Right lobe of liver (tissue), 6 donors: ENCODE results near the gene TBX10. TPM values are rescaled to one million over a fixed set of nuclear protein-coding genes. Genes with fewer than 3 reads are reported as not detected.

ENCODE experiments used
- ATAC-seq, 4 donors: fragments of 200-7000 bp; cut with Tn5 transposase; one replicate each; pipeline ENCODE4 v1.9.1; 2020; ENCODE audit warnings: mild to moderate bottlenecking in 4 of 4, moderate library complexity in 4 of 4
- DNase-seq, 3 donors: peaks; one replicate each; pipeline ENCODE4 v3.0.0-alpha.2; 2020
- H3K27ac ChIP-seq, 3 donors: fragments of 200-600 bp; one replicate each; pipeline ENCODE4 v1.8.0; 2022
- H3K27me3 ChIP-seq, 2 donors: fragments of 200-600 bp; one replicate each; pipeline ENCODE4 v1.8.0; 2022
- H3K36me3 ChIP-seq, 4 donors: fragments of 200-600 bp; sonication (generic) in 1 of 4; one replicate each; pipeline versions ENCODE4 v1.5.1 to v1.8.0; 2017 to 2022; ENCODE audit warnings: control low read depth in 1 of 4
- H3K4me1 ChIP-seq, 4 donors: fragments of 200-600 bp; sonication (generic) in 1 of 4; one replicate each; pipeline versions ENCODE4 v1.5.1 to v1.8.0; 2017 to 2022; ENCODE audit warnings: control low read depth in 1 of 4
- H3K4me3 ChIP-seq, 3 donors: fragments of 200-600 bp; one replicate each; pipeline ENCODE4 v1.8.0; 2022
- H3K9me3 ChIP-seq, 4 donors: fragments of 200-600 bp; sonication (generic) in 1 of 4; one replicate each; pipeline versions ENCODE4 v1.5.1 to v1.8.0; 2017 to 2022; ENCODE audit warnings: control low read depth in 1 of 4
- CTCF ChIP-seq, 4 donors: fragments of 200-600 bp in 3 of 4; fragments of 450-650 bp in 1 of 4; IDR thresholded peaks; one replicate each; pipeline versions ENCODE4 v1.5.1 to v1.8.0; 2016 to 2022; ENCODE audit warnings: antibody characterized with exemption in 4 of 4, mild to moderate bottlenecking in 2 of 4
- POLR2A ChIP-seq: fragments of 450-650 bp; IDR thresholded peaks from one replicate; pipeline ENCODE4 v1.6.1; 2017; ENCODE audit warnings: antibody characterized with exemption, mild to moderate bottlenecking
- WGBS: methylation state at CpG from one replicate; pipeline ENCODE4 v1.1.6; 2018; ENCODE audit warnings: low coverage, low lambda C conversion rate; ENCODE audit not compliant: insufficient coverage; ENCODE audit errors: missing lambda C conversion rate; 5-methylcytosine and 5-hydroxymethylcytosine counted together
- intact Hi-C, 2 donors: fragments of 100-400 bp; cut with DNase I; formaldehyde crosslinking; loops; one replicate each; pipeline versions ENCODE4 v1.11.2 to v1.14.1; 2022
- total RNA-seq, 6 experiments: library from RNA; depleted of rRNA in 2 of 6; stranded (reverse); fragments of >200 nt in 2 of 6; fragmentation: NEBNext Ultra II Directional in 3 of 6; extraction: Animal tissue kit (Norgen Biotek cat#: 25700) in 3 of 6; gene quantifications; one replicate each; pipeline versions ENCODE4 v1.1.0 to v1.2.4, GENCODE V29; 2016 to 2023
- donor health status: DM: no; HTN: yes; CAD: no.
- donor health status: DM: no; HTN: no; CAD: no.
- donor health status: DM: no; HTN: no; CAD: no.
- donor health status: DM: no; HTN: yes; CAD: no.
- donor health status: DM: no; HTN: yes; CAD: no.

TBX10 gene
- total RNA-seq, 6 experiments from 2014 or later, result 0.24 to 0.49 (median 0.34) TPM; not detected in 1

DNA sequence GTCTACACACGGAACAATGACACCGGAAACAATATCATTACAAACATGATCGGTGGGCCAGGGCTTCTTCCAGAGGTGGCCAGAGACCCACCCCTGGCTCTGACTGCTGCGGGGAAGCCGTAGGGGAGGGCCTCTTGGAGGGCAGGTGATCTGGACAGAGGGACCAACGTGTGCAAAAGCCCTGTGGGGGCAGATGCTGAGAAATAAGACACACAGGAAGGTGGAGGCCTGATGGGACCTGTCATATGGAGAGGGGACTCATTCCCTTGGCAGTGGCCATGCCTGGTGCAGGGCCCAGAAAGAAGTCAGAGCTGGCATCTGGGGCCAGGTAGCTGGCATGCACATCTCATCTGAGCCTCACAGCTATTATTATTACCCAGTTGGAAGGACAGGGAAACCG lies 33.8 kb upstream of the TBX10 start:
- Histone ChIP-seq H3K9me3 (no peaks in the 10 kb centered on the region), H3K27me3 (no peaks in the 10 kb centered on the region), H3K36me3 (no peaks in the 10 kb centered on the region), H3K27ac (no peak overlapping the region), H3K4me3 (no peak overlapping the region), H3K4me1 (no peaks in the 10 kb centered on the region)
- intact Hi-C loops, result no loop called here
- TF ChIP-seq POLR2A (no peak), CTCF (IDR thresholded peaks at IDR 0.05) (no peak)
- WGBS, result no CpG with 5 or more reads among the region's 7 CpGs
- DNase-seq (no peak), ATAC-seq (no peak)

DNA sequence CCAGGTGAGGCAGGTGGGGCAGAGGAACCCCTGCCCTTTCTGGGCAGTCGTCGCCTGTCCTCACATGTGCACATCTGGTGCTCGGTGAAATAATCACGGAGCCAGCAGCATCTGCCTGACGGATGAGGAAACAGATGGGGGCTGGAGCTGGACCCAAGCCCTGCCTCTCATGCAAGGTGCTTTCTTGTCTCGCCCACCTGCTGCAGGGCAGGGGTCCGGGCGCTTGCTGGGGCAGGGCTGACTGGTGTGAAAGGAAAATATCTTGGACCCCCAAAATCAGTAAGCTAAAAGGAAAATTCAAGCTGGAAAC lies 31.6 kb upstream of the TBX10 start:
- H3K27me3 ChIP-seq, result no peaks in the 10 kb centered on the region
- H3K4me3 ChIP-seq, result no peak overlapping the region
- 78% methylated on average over 4 of the region's 8 CpGs for WGBS
- ATAC-seq (no peak), DNase-seq (no peak)
- H3K27ac ChIP-seq, result no peak overlapping the region
- H3K4me1 ChIP-seq, result no peaks in the 10 kb centered on the region
- H3K36me3 ChIP-seq, result no peaks in the 10 kb centered on the region
- intact Hi-C loops, result no loop called here
- no peaks in the 10 kb centered on the region for H3K9me3 ChIP-seq
- TF ChIP-seq POLR2A (no peak), CTCF (IDR thresholded peaks at IDR 0.05) (no peak)

DNA sequence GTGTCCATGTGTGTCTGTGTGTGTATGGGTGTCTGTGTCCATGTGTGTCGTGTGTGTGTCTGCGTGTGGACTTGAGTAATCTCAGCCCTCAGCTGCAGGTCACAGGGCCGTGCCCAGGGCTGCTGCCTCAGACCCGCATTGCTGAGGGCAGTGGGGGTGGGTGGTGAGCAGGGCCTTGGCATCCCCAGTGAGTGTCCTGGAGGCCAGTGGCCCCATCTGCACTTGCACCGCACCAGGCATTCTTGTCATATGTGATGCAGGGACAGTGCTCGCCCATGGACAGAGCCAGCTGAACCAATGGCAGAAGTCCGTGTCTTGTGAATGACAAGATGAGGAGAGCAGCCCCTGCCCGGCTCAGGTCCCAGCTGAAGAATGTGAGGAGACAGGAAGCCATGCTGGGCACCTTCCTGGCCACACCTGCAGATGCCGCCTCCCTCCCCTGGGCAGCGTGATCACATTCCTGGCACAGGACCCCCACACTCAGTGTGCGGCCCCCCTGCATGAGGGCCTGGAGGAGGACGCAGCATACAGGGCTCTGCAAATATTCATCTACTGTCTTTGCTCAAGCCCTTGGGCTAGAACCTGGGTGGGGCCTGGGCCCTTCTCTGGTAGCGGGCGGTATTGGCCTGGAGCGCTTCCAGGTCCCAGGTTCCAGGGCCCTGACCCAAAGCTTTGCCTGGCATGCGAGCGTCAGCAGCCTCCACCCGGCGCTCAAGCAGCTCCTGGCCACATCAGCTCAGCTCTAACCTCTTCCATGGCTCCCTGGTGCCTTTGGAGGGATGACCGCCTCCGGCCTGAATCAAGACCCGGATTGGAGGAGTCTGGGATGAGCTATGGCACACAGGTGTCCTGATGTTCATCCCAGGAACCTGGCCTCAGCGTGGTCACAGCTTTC lies 31.0 kb upstream of the TBX10 start:
- intact Hi-C loops, result no loop called here
- WGBS, result 100% methylated on average over 1 of the region's 23 CpGs
- H3K4me1 ChIP-seq, result no peaks in the 10 kb centered on the region
- TF ChIP-seq CTCF (IDR thresholded peaks at IDR 0.05) (no peak), POLR2A (no peak)
- DNase-seq (no peak), ATAC-seq (no peak)
- no peaks in the 10 kb centered on the region for H3K36me3 ChIP-seq
- no peak overlapping the region for H3K4me3 ChIP-seq
- H3K27me3 ChIP-seq, result no peaks in the 10 kb centered on the region
- no peak overlapping the region for H3K27ac ChIP-seq
- no peaks in the 10 kb centered on the region for H3K9me3 ChIP-seq

GRCh38 chr11:67668192-67668551 lies 28.6 kb upstream of the TBX10 start:
- H3K27me3 ChIP-seq, result no peaks in the 10 kb centered on the region
- no peaks in the 10 kb centered on the region for H3K4me1 ChIP-seq
- no peaks in the 10 kb centered on the region for H3K9me3 ChIP-seq
- H3K36me3 ChIP-seq, result no peaks in the 10 kb centered on the region
- no peak overlapping the region for H3K4me3 ChIP-seq
- 30% methylated on average over 2 of the region's 5 CpGs for WGBS
- intact Hi-C loops, result no loop called here
- DNase-seq, result no peak
- TF ChIP-seq CTCF (IDR thresholded peaks at IDR 0.05) (no peak), POLR2A (no peak)
- ATAC-seq, result no peak
- H3K27ac ChIP-seq, result no peak overlapping the region
